Naive thymus-derived CD4-positive, alpha-beta T cell (primary cell): ENCODE measurements around the gene GPLD1. TPM values are rescaled to one million over a fixed set of nuclear protein-coding genes. Genes with fewer than 3 reads are reported as not detected.
"Not testable (repeated sequence)": the region's sequence is repeated elsewhere in the genome, so short reads cannot be mapped to it uniquely, and the experiment has no call there.

ENCODE experiments used
- ATAC-seq: fragments of 150-1000 bp; cut with Tn5 transposase; 2 replicates; pipeline ENCODE4 v1.10.0; 2021; ENCODE audit warnings: mild to moderate bottlenecking, moderate library complexity
- CTCF ChIA-PET: fragments of 350-600 bp; sonication (Branson Sonifier 250); formaldehyde crosslinking; loops from one replicate; lab custom pipeline; 2021; ENCODE audit warnings: antibody characterized with exemption; lab: Charles Lee
- POLR2A ChIA-PET: fragments of 350-600 bp; sonication (Branson Sonifier 250); formaldehyde crosslinking; loops from one replicate; lab custom pipeline; 2021; ENCODE audit warnings: antibody characterized with exemption, inconsistent platforms; lab: Charles Lee
- DNase-seq, 9 donors: peaks; one replicate each; pipeline versions ENCODE4 v3.0.0 to v3.0.0-alpha.2; 2020 to 2022; ENCODE audit warnings: mixed read lengths in 1 of 9
- H3K27ac ChIP-seq: one replicate; pipeline ENCODE4 v1.7.0; 2013; ENCODE audit warnings: mild to moderate bottlenecking, low read depth, low read length, moderate library complexity
- H3K27me3 ChIP-seq, 2 donors: one replicate each; pipeline ENCODE4 v1.7.0; 2013; ENCODE audit warnings: low read length in 2 of 2, mild to moderate bottlenecking in 2 of 2, moderate library complexity in 2 of 2; ENCODE audit not compliant: control insufficient read depth in 2 of 2, insufficient read depth in 2 of 2
- H3K36me3 ChIP-seq, 3 experiments: 1 replicate in 2 of 3; 2 replicates in 1 of 3; pipeline ENCODE4 v1.7.0; 2013; ENCODE audit warnings: low read length in 3 of 3, mild to moderate bottlenecking in 3 of 3, moderate library complexity in 1 of 3; ENCODE audit not compliant: insufficient read depth in 3 of 3, control insufficient read depth in 2 of 3
- H3K4me1 ChIP-seq, 2 donors: one replicate each; pipeline ENCODE4 v1.7.0; 2013; ENCODE audit warnings: low read length in 2 of 2, mild to moderate bottlenecking in 2 of 2, moderate library complexity in 1 of 2; ENCODE audit not compliant: control insufficient read depth in 2 of 2, insufficient read depth in 2 of 2
- H3K4me3 ChIP-seq: 2 replicates; pipeline ENCODE4 v1.7.0; 2013; ENCODE audit warnings: mild to moderate bottlenecking, low read length
- H3K9me3 ChIP-seq, 3 experiments: 1 replicate in 2 of 3; 2 replicates in 1 of 3; pipeline ENCODE4 v1.7.0; 2013; ENCODE audit warnings: low read length in 3 of 3; ENCODE audit not compliant: control insufficient read depth in 2 of 3
- H3K27ac Mint-ChIP-seq, 9 donors: one replicate each; pipeline ENCODE4 v1.8.0; 2020 to 2022; ENCODE audit warnings: mixed read lengths in 9 of 9, mild to moderate bottlenecking in 8 of 9, moderate library complexity in 5 of 9, inconsistent platforms in 2 of 9
- H3K27me3 Mint-ChIP-seq, 5 donors: one replicate each; pipeline ENCODE4 v1.8.0; 2021 to 2022; ENCODE audit warnings: mixed read lengths in 5 of 5, mild to moderate bottlenecking in 1 of 5
- H3K36me3 Mint-ChIP-seq, 5 donors: one replicate each; pipeline ENCODE4 v1.8.0; 2020 to 2022; ENCODE audit warnings: mixed read lengths in 5 of 5, mild to moderate bottlenecking in 3 of 5, inconsistent platforms in 1 of 5
- H3K4me1 Mint-ChIP-seq, 7 donors: one replicate each; pipeline ENCODE4 v1.8.0; 2020 to 2022; ENCODE audit warnings: mixed read lengths in 7 of 7, mild to moderate bottlenecking in 3 of 7, inconsistent platforms in 1 of 7
- H3K4me3 Mint-ChIP-seq, 10 donors: one replicate each; pipeline ENCODE4 v1.8.0; 2020 to 2022; ENCODE audit warnings: mild to moderate bottlenecking in 10 of 10, mixed read lengths in 10 of 10, moderate library complexity in 6 of 10, inconsistent platforms in 2 of 10
- H3K9me3 Mint-ChIP-seq, 11 donors: one replicate each; pipeline ENCODE4 v1.8.0; 2020 to 2022; ENCODE audit warnings: mixed read lengths in 11 of 11, mild to moderate bottlenecking in 4 of 11, inconsistent platforms in 1 of 11, moderate library complexity in 1 of 11
- intact Hi-C, 2 donors: fragments of 100-400 bp; cut with micrococcal nuclease; formaldehyde crosslinking; loops; one replicate each; pipeline ENCODE4 v1.15.1; 2023
- polyA plus RNA-seq, 2 donors: library from polyadenylated mRNA; unstranded; fragments of 300-500 nt; fragmentation: Illumina TruSeq; gene quantifications; one replicate each; pipeline ENCODE4 v1.2.3, GENCODE V29; 2021
- total RNA-seq, 6 experiments: library from RNA in 5 of 6; stranded (reverse) in 5 of 6; gene quantifications; 1 replicate in 5 of 6; 2 replicates in 1 of 6; pipeline ENCODE4 v1.2.3 and lab custom pipeline; 2021 to 2026

The GPLD1 gene
- total and polyA plus RNA-seq, 7 experiments from 2014 or later, result 0.44 to 1.7 (median 0.94) TPM

DNA sequence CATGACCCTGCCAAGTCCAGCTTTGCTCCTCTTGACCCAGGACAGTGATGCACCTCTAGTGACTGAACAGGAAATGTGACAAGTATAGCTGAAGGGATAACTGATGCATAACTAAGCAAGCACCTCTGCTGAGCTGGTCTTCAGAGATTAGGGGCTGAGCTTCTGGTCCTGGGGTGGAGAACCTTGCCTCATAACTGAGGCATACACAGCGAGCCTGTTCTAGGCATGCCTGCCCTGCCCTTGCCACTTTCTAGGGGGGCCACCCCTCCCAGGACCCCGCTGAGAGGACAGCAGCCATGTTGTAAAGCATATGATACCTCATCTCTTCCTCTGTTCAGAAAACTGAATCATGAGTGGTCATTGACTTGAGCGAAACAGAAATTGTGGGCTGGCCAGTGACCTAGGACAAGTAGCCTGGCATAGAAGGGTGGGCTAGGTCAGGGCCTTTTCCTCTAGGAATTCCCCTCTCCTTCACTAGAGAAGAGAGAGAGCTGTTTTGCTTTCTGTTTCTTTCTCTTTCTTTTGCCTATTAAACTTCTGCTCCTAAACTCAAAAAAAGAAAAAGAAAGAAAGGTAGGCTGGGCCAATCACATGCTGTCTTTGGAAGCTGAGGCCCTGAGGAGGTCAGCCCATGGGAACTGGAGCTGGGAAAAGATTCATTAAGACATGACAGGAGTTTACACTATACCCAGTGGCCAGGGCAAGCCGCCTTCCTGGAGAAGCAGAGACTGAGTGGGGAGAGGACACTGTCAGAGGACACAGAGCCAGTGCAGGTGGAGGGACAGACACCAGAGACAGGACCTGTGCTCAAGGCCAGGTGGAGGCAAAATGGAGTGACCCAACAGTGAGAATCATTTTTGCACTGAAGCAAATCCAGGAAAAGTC, 28.5 kb upstream of the GPLD1 start:
- Mint-ChIP-seq H3K27ac (peak overlapping the region in 6 of 9 donors; percentile 10 to 73 (median 46)), H3K27me3 (no peaks in the 10 kb centered on the region), H3K9me3 (no peaks in the 10 kb centered on the region), H3K4me3 (no peak overlapping the region), H3K36me3 (peaks cover 0 to 38% (median 6%) of the 10 kb centered on the region in 5 donors), H3K4me1 (peaks cover 0 to 18% (median 0%) of the 10 kb centered on the region in 7 donors)
- Histone ChIP-seq H3K9me3 (no peaks in the 10 kb centered on the region), H3K36me3 (peaks cover 0 to 49% (median 5%) of the 10 kb centered on the region in 3 experiments), H3K27ac (no peak overlapping the region), H3K27me3 (no peaks in the 10 kb centered on the region), H3K4me3 (no peak overlapping the region), H3K4me1 (no peaks in the 10 kb centered on the region)
- ChIA-PET CTCF (no interaction called here), POLR2A (interaction anchor here (0.6 to 0.8 kb wide), 2 partner anchors 20 to 44 kb away, joined by 3 read pairs; no protein-coding TSS in a partner anchor)
- no peak for ATAC-seq
- no peak for DNase-seq
- intact Hi-C loops, result no loop called here

DNA sequence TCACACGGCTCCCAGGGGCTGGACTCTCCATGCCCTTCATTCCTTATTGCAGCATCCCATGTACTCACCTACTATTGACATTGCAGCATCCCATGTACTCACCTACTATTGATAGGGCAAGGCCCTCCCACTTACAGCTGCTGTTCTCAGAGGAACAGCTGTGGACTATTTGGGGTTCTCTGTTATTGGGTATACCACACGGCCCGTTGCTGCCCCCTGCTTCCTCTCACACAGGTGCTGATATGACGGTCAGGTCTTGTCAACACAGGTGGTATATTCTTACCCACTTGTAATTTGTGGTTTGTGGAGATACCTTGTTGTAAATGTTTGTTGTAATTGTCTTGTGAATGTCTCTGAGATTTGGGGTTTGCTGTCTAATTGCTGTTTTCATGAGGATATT, 24.2 kb upstream of the GPLD1 start:
- H3K4me1 ChIP-seq, result no peaks in the 10 kb centered on the region
- Mint-ChIP-seq H3K27me3 (no peaks in the 10 kb centered on the region), H3K27ac (peak overlapping the region in 1 of 9 donors; percentile 70), H3K9me3 (no peaks in the 10 kb centered on the region), H3K4me1 (peaks cover 6 to 27% (median 12%) of the 10 kb centered on the region in 7 donors), H3K4me3 (no peak overlapping the region), H3K36me3 (peaks cover 2 to 59% (median 30%) of the 10 kb centered on the region in 5 donors)
- H3K27ac ChIP-seq, result no peak overlapping the region
- POLR2A ChIA-PET, result interaction anchor here (1.2 kb wide), 1 partner anchor 12 kb away, joined by 3 read pairs; no protein-coding TSS in a partner anchor
- no peaks in the 10 kb centered on the region for H3K27me3 ChIP-seq
- H3K9me3 ChIP-seq, result no peaks in the 10 kb centered on the region
- CTCF ChIA-PET, result interaction anchor here (1.1 kb wide), 1 partner anchor 83 kb away, joined by 4 read pairs; no protein-coding TSS in a partner anchor
- peaks cover 0 to 54% (median 9%) of the 10 kb centered on the region in 3 experiments for H3K36me3 ChIP-seq
- intact Hi-C loops, result no loop called here
- no peak for DNase-seq
- ATAC-seq, result no peak
- H3K4me3 ChIP-seq, result no peak overlapping the region

DNA sequence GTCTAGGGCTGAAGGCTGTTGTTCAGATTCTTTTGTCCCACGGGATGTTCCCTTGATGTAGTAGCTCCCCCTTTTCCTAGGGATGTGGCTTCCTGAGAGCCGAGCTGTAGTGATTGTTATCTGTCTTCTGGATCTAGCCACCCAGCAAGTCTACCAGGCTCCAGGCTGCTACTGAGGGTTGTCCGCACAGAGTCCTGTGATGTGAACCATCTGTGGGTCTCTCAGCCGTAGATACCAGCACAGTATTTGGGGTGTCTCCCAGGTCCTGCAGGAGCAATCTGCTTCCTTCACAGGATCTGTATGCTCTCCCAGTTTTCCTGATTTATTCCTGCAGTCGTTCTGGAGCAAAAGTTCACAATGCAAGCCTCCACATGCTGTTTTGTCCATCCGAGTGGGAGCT, 22.6 kb upstream of the GPLD1 start:
- Mint-ChIP-seq H3K27ac (peak overlapping the region in 1 of 9 donors; percentile 21), H3K4me1 (peaks cover 0 to 30% (median 12%) of the 10 kb centered on the region in 7 donors), H3K36me3 (peaks cover 7 to 67% (median 44%) of the 10 kb centered on the region in 5 donors)
- intact Hi-C loops, H3K9me3 Mint-ChIP-seq, ATAC-seq, H3K9me3 ChIP-seq, H3K4me3 Mint-ChIP-seq, DNase-seq, POLR2A ChIA-PET, H3K4me3 ChIP-seq, CTCF ChIA-PET, H3K27me3 ChIP-seq, H3K27ac ChIP-seq, H3K4me1 ChIP-seq, H3K27me3 Mint-ChIP-seq: not testable (repeated sequence)
- H3K36me3 ChIP-seq, result peaks cover 0 to 45% (median 13%) of the 10 kb centered on the region in 3 experiments

DNA sequence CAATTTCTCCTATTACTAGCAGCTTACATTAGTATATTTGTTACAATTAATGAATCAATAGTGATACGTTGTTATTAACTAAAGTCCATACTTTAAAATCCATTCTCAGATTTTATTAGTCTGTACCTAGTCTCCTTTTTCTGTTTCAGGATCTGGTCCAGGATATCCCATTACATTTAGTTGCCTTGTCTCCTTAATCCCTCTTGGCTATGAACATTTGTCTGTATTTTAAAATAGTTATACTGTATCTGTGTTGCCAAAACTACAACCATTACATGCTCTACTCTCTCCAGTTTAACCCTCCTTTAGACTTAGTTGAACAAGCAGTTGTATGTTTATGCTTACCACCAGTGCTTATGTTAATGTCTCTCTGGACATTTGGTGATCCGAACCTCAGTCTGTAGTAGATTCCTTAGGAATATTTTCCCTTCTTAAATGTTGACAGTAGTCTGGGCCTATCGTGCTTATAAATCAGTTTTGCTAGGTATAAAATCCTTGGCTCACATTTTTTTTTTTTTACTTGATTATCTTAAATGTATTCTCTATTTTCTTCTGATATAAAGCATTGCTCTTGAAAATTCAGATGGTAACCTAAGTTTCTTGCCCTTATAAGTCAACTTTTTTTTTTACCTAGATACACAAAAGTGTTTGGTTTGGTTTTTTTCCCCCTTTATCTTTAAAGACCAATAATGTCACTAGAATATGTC, 17.6 kb upstream of the GPLD1 start:
- intact Hi-C loops, result no loop called here
- no peaks in the 10 kb centered on the region for H3K27me3 Mint-ChIP-seq
- H3K27me3 ChIP-seq, result no peaks in the 10 kb centered on the region
- no peak overlapping the region for H3K27ac Mint-ChIP-seq
- H3K9me3 ChIP-seq, result no peaks in the 10 kb centered on the region
- DNase-seq (no peak), ATAC-seq (no peak)
- H3K4me3 ChIP-seq, result no peak overlapping the region
- POLR2A ChIA-PET, result no interaction called here
- H3K4me3 Mint-ChIP-seq, result no peak overlapping the region
- H3K27ac ChIP-seq, result no peak overlapping the region
- peaks cover 0 to 11% (median 2%) of the 10 kb centered on the region in 11 donors for H3K9me3 Mint-ChIP-seq
- no peaks in the 10 kb centered on the region for H3K4me1 ChIP-seq
- CTCF ChIA-PET, result interaction anchor here (0.7 kb wide), 1 partner anchor 190 kb away, joined by 3 read pairs; no protein-coding TSS in a partner anchor
- peaks cover 8 to 86% (median 55%) of the 10 kb centered on the region in 5 donors for H3K36me3 Mint-ChIP-seq
- H3K4me1 Mint-ChIP-seq, result peaks cover 0 to 25% (median 12%) of the 10 kb centered on the region in 7 donors
- H3K36me3 ChIP-seq, result peaks cover 0 to 50% (median 17%) of the 10 kb centered on the region in 3 experiments

DNA sequence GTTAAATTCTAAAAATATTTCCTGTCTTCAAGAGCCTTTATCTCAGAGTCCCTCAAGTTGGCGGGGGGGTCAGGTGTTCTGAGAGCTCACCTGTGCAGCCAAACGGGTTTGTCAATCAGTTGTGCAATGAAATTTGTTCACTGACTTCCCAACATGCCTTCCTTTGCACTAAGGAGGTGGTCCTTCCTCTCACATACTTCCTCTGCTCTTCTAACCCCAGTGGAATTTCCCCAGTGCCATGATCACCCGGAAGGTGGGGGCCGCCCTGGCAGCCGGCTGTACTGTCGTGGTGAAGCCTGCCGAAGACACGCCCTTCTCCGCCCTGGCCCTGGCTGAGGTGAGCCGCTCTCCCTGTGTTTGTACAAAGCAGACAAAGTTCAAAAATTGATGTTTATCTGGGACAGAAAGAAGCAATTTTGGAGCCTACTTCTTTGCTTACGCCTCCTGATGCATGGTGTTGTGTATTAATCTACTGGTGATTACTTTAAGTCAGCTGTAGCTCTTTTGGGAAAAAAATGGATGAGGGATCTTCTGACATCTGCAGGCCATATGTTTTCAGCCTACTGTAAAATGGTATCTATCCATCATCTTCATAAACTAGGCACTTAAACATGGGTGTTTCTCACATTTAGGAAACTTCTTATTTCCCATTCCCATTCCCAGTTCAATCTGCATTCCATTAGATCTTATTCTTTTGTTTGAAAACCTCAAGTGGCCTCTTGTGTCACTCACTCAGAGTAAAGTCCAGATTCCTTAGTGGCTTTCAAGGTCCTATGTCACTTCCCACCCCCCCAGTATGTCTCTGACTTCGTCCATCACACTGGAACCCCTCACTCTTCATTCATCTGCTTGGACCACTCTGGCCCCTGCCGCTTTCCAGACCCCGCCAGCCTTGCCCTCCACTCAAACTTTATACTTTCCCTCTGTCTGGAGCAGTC, 15.5 kb upstream of the GPLD1 start:
- no peaks in the 10 kb centered on the region for H3K4me1 ChIP-seq
- Mint-ChIP-seq H3K4me3 (no peak overlapping the region), H3K9me3 (peaks cover 0 to 11% (median 2%) of the 10 kb centered on the region in 11 donors), H3K4me1 (peaks cover 0 to 26% (median 15%) of the 10 kb centered on the region in 7 donors), H3K27ac (peak overlapping the region in 1 of 9 donors; percentile 35), H3K27me3 (no peaks in the 10 kb centered on the region), H3K36me3 (peaks cover 8 to 68% (median 55%) of the 10 kb centered on the region in 5 donors)
- peaks cover 0 to 46% (median 17%) of the 10 kb centered on the region in 3 experiments for H3K36me3 ChIP-seq
- no peak overlapping the region for H3K27ac ChIP-seq
- intact Hi-C loops, result no loop called here
- POLR2A ChIA-PET, result interaction anchor here (0.6 kb wide), 1 partner anchor 141 kb away, joined by 3 read pairs; the partner anchor contains the start of gene KIAA0319
- H3K4me3 ChIP-seq, result no peak overlapping the region
- CTCF ChIA-PET, result no interaction called here
- DNase-seq, result no peak
- no peaks in the 10 kb centered on the region for H3K9me3 ChIP-seq
- no peaks in the 10 kb centered on the region for H3K27me3 ChIP-seq
- ATAC-seq, result no peak
